ENCODE measurements around the gene HS6ST2.

Gene HS6ST2

DNA sequence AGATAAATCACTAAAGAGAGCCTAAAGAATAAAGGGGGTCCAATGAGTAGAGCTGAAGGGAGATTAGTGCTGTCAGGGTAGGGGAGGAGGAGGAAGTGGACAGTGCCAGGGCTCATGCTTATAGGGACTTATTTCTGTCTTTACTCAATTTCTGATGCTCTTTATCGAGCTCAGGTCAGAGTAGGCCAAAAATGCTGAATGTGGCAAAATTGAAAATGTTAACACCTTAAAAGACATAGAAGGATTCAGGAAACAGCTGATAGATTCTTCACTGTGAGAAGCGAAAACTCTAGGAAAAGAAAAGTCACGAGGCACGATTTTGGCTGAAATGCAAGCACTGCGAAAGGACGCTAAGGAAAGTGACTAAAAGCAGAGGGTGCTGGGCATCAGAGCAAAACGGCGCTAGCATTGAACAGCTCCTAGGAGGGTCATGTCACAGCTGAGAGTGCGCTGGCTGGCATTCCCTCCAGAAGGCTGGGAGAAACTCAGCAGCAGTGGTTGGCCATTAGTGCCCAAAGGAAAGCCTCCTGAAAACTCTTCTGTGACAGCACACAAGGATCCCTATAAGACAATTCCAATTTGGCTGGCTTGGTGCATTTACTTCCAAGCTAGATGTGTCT, 150.9 kb downstream of the HS6ST2 start:
- H3K4me2 ChIP-seq (ENCODE audit: low read length): no peak overlapping the region
- H3K4ac ChIP-seq (ENCODE audit: low read depth, low read length): no peak overlapping the region
- H4K8ac ChIP-seq (ENCODE audit: low read depth, low read length): no peak overlapping the region
- no peak overlapping the region for H2BK5ac ChIP-seq (ENCODE audit: low read length)
- H3K18ac ChIP-seq (ENCODE audit: low read length): no peak overlapping the region
- H4K5ac ChIP-seq (ENCODE audit: low read length): no peak overlapping the region
- no peak for DNase-seq
- H3K27me3 ChIP-seq (ENCODE audit: insufficient read depth, low read length, poor library complexity): no peaks in the 10 kb centered on the region
- no peak overlapping the region for H3K23ac ChIP-seq (ENCODE audit: low read length)
- H3K27ac ChIP-seq (ENCODE audit: low read depth, low read length): no peak overlapping the region
- H3K4me1 ChIP-seq (ENCODE audit: control insufficient read depth, low read depth, low read length): no peaks in the 10 kb centered on the region
- no peak overlapping the region for H3K56ac ChIP-seq (ENCODE audit: low read length)
- no peaks in the 10 kb centered on the region for H3K79me2 ChIP-seq (ENCODE audit: control insufficient read depth, insufficient read depth, low read length)
- no peaks in the 10 kb centered on the region for H3K36me3 ChIP-seq (ENCODE audit: control insufficient read depth, insufficient read depth, low read length)
- H2BK120ac ChIP-seq (ENCODE audit: low read depth, low read length): no peak overlapping the region
- H3K9ac ChIP-seq (ENCODE audit: low read length): no peak overlapping the region
- WGBS (ENCODE audit: extremely low coverage, insufficient coverage, low lambda C conversion rate): no CpG with 5 or more reads among the region's 9 CpGs
- H2BK15ac ChIP-seq (replicated peaks; ENCODE audit: low read depth): no peak overlapping the region
- no peak overlapping the region for H3K4me3 ChIP-seq (ENCODE audit: low read length)
- H2AK5ac ChIP-seq (ENCODE audit: low read length): no peak overlapping the region
- no peaks in the 10 kb centered on the region for H3K79me1 ChIP-seq (ENCODE audit: low read length)

DNA sequence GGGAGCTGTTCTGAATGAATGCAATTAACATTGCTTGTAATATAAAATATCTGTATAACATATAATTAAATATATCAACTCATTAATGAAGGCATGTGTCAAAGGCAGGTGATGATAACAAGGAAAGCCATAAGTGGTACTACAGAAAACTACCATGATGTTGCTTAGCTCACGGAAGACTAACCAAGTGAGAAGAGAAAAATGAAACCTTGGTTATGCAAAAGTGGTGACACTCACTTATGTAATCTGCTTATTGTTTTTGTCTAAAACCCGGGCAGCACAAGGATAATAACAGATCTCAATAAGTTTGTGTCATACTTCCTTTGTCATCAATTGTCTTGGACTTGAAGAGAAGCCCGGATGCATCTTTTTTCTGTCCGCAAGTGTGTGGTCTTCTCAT, 156.4 kb downstream of the HS6ST2 start:
- no peak overlapping the region for H3K27ac ChIP-seq (ENCODE audit: low read depth, low read length)
- no peaks in the 10 kb centered on the region for H3K79me2 ChIP-seq (ENCODE audit: control insufficient read depth, insufficient read depth, low read length)
- no peaks in the 10 kb centered on the region for H3K27me3 ChIP-seq (ENCODE audit: insufficient read depth, low read length, poor library complexity)
- DNase-seq: no peak
- no peak overlapping the region for H4K8ac ChIP-seq (ENCODE audit: low read depth, low read length)
- no peak overlapping the region for H3K4me3 ChIP-seq (ENCODE audit: low read length)
- H3K36me3 ChIP-seq (ENCODE audit: control insufficient read depth, insufficient read depth, low read length): no peaks in the 10 kb centered on the region
- no peak overlapping the region for H3K56ac ChIP-seq (ENCODE audit: low read length)
- H2BK5ac ChIP-seq (ENCODE audit: low read length): no peak overlapping the region
- no peak overlapping the region for H2BK15ac ChIP-seq (replicated peaks; ENCODE audit: low read depth)
- no peak overlapping the region for H3K18ac ChIP-seq (ENCODE audit: low read length)
- no peaks in the 10 kb centered on the region for H3K4me1 ChIP-seq (ENCODE audit: control insufficient read depth, low read depth, low read length)
- H3K9ac ChIP-seq (ENCODE audit: low read length): no peak overlapping the region
- no peak overlapping the region for H2AK5ac ChIP-seq (ENCODE audit: low read length)
- no peak overlapping the region for H2BK120ac ChIP-seq (ENCODE audit: low read depth, low read length)
- no peak overlapping the region for H4K5ac ChIP-seq (ENCODE audit: low read length)
- H3K4ac ChIP-seq (ENCODE audit: low read depth, low read length): no peak overlapping the region
- no CpG with 5 or more reads among the region's 4 CpGs for WGBS (ENCODE audit: extremely low coverage, insufficient coverage, low lambda C conversion rate)
- H3K79me1 ChIP-seq (ENCODE audit: low read length): no peaks in the 10 kb centered on the region
- H3K4me2 ChIP-seq (ENCODE audit: low read length): no peak overlapping the region
- no peak overlapping the region for H3K23ac ChIP-seq (ENCODE audit: low read length)

- H2AK5ac ChIP-seq (ENCODE audit: low read length): no peak overlapping the region
- H3K79me2 ChIP-seq (ENCODE audit: control insufficient read depth, insufficient read depth, low read length): no peaks in the 10 kb centered on the region
- no peaks in the 10 kb centered on the region for H3K79me1 ChIP-seq (ENCODE audit: low read length)
- no peaks in the 10 kb centered on the region for H3K4me1 ChIP-seq (ENCODE audit: control insufficient read depth, low read depth, low read length)
- no peak overlapping the region for H3K23ac ChIP-seq (ENCODE audit: low read length)
- no peak overlapping the region for H3K4me2 ChIP-seq (ENCODE audit: low read length)
- H3K18ac ChIP-seq (ENCODE audit: low read length): no peak overlapping the region
- no CpG with 5 or more reads among the region's 4 CpGs for WGBS (ENCODE audit: extremely low coverage, insufficient coverage, low lambda C conversion rate)
- no peak overlapping the region for H3K4me3 ChIP-seq (ENCODE audit: low read length)
- H2BK15ac ChIP-seq (replicated peaks; ENCODE audit: low read depth): no peak overlapping the region
- H3K9ac ChIP-seq (ENCODE audit: low read length): no peak overlapping the region
- no peaks in the 10 kb centered on the region for H3K27me3 ChIP-seq (ENCODE audit: insufficient read depth, low read length, poor library complexity)
- no peak overlapping the region for H3K4ac ChIP-seq (ENCODE audit: low read depth, low read length)
- no peak overlapping the region for H4K8ac ChIP-seq (ENCODE audit: low read depth, low read length)
- no peaks in the 10 kb centered on the region for H3K36me3 ChIP-seq (ENCODE audit: control insufficient read depth, insufficient read depth, low read length)
- no peak overlapping the region for H4K5ac ChIP-seq (ENCODE audit: low read length)
- H2BK5ac ChIP-seq (ENCODE audit: low read length): no peak overlapping the region
- no peak overlapping the region for H3K27ac ChIP-seq (ENCODE audit: low read depth, low read length)
- H3K56ac ChIP-seq (ENCODE audit: low read length): no peak overlapping the region
- H2BK120ac ChIP-seq (ENCODE audit: low read depth, low read length): no peak overlapping the region
- peak; percentile 66 for DNase-seq
Observed at GRCh38 chrX:132795181-132795580, 163.2 kb downstream of the HS6ST2 start.

DNA sequence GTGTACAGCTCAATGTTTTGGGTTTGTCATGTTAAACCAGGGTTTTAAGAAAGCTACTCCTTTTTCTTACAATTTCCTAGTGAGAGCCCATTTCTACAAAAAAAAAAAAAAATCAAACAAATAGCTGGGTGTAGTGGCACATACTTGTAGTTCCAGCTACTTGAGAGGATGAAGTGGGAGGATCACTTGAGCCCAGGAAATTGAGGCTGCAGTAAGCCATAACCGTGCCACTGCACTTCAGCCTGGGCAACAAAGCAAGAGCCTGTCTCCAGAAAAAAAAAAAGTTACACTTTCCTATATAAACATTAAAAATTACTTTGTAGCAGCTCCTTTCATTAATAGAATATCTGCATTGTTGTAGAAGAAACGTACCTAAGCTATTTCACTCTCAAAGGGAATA, 166.7 kb downstream of the HS6ST2 start:
- H3K23ac ChIP-seq (ENCODE audit: low read length): no peak overlapping the region
- no peak overlapping the region for H4K8ac ChIP-seq (ENCODE audit: low read depth, low read length)
- no peak overlapping the region for H4K5ac ChIP-seq (ENCODE audit: low read length)
- H2BK15ac ChIP-seq (replicated peaks; ENCODE audit: low read depth): no peak overlapping the region
- no peaks in the 10 kb centered on the region for H3K27me3 ChIP-seq (ENCODE audit: insufficient read depth, low read length, poor library complexity)
- H3K79me1 ChIP-seq (ENCODE audit: low read length): no peaks in the 10 kb centered on the region
- DNase-seq: no peak
- H3K79me2 ChIP-seq (ENCODE audit: control insufficient read depth, insufficient read depth, low read length): no peaks in the 10 kb centered on the region
- no peaks in the 10 kb centered on the region for H3K36me3 ChIP-seq (ENCODE audit: control insufficient read depth, insufficient read depth, low read length)
- no peak overlapping the region for H3K56ac ChIP-seq (ENCODE audit: low read length)
- no peak overlapping the region for H3K4me3 ChIP-seq (ENCODE audit: low read length)
- H2BK120ac ChIP-seq (ENCODE audit: low read depth, low read length): no peak overlapping the region
- H3K18ac ChIP-seq (ENCODE audit: low read length): no peak overlapping the region
- no peak overlapping the region for H2AK5ac ChIP-seq (ENCODE audit: low read length)
- H3K27ac ChIP-seq (ENCODE audit: low read depth, low read length): no peak overlapping the region
- no peak overlapping the region for H3K4ac ChIP-seq (ENCODE audit: low read depth, low read length)
- H3K4me1 ChIP-seq (ENCODE audit: control insufficient read depth, low read depth, low read length): no peaks in the 10 kb centered on the region
- no peak overlapping the region for H3K9ac ChIP-seq (ENCODE audit: low read length)
- no peak overlapping the region for H3K4me2 ChIP-seq (ENCODE audit: low read length)
- no CpG with 5 or more reads among the region's 2 CpGs for WGBS (ENCODE audit: extremely low coverage, insufficient coverage, low lambda C conversion rate)
- no peak overlapping the region for H2BK5ac ChIP-seq (ENCODE audit: low read length)

- Histone ChIP-seq H3K4me3 (ENCODE audit: low read length) (no peak overlapping the region), H3K4me1 (ENCODE audit: control insufficient read depth, low read depth, low read length) (no peaks in the 10 kb centered on the region), H3K4ac (ENCODE audit: low read depth, low read length) (no peak overlapping the region), H3K27ac (ENCODE audit: low read depth, low read length) (no peak overlapping the region), H2BK120ac (ENCODE audit: low read depth, low read length) (no peak overlapping the region), H4K5ac (ENCODE audit: low read length) (no peak overlapping the region), H2AK5ac (ENCODE audit: low read length) (no peak overlapping the region), H3K56ac (ENCODE audit: low read length) (no peak overlapping the region), H3K9ac (ENCODE audit: low read length) (no peak overlapping the region), H3K36me3 (ENCODE audit: control insufficient read depth, insufficient read depth, low read length) (no peaks in the 10 kb centered on the region), H3K23ac (ENCODE audit: low read length) (no peak overlapping the region), H3K18ac (ENCODE audit: low read length) (no peak overlapping the region), H2BK5ac (ENCODE audit: low read length) (no peak overlapping the region), H3K4me2 (ENCODE audit: low read length) (no peak overlapping the region), H3K27me3 (ENCODE audit: insufficient read depth, low read length, poor library complexity) (no peaks in the 10 kb centered on the region), H3K79me2 (ENCODE audit: control insufficient read depth, insufficient read depth, low read length) (no peaks in the 10 kb centered on the region), H2BK15ac (replicated peaks; ENCODE audit: low read depth) (no peak overlapping the region), H4K8ac (ENCODE audit: low read depth, low read length) (no peak overlapping the region), H3K79me1 (ENCODE audit: low read length) (no peaks in the 10 kb centered on the region)
- WGBS (ENCODE audit: extremely low coverage, insufficient coverage, low lambda C conversion rate): no CpG with 5 or more reads among the region's 2 CpGs
- no peak for DNase-seq
Observed at GRCh38 chrX:132790329-132790728, 168.1 kb downstream of the HS6ST2 start.

GRCh38 chrX:132786217-132786616, 172.2 kb downstream of the HS6ST2 start:
- H3K27ac ChIP-seq (ENCODE audit: low read depth, low read length): no peak overlapping the region
- WGBS (ENCODE audit: extremely low coverage, insufficient coverage, low lambda C conversion rate): no CpG with 5 or more reads among the region's 1 CpG
- H3K23ac ChIP-seq (ENCODE audit: low read length): no peak overlapping the region
- no peak overlapping the region for H2BK120ac ChIP-seq (ENCODE audit: low read depth, low read length)
- H2BK5ac ChIP-seq (ENCODE audit: low read length): no peak overlapping the region
- H3K79me1 ChIP-seq (ENCODE audit: low read length): no peaks in the 10 kb centered on the region
- H2BK15ac ChIP-seq (replicated peaks; ENCODE audit: low read depth): no peak overlapping the region
- no peak overlapping the region for H3K4me2 ChIP-seq (ENCODE audit: low read length)
- no peak overlapping the region for H2AK5ac ChIP-seq (ENCODE audit: low read length)
- no peaks in the 10 kb centered on the region for H3K36me3 ChIP-seq (ENCODE audit: control insufficient read depth, insufficient read depth, low read length)
- no peaks in the 10 kb centered on the region for H3K4me1 ChIP-seq (ENCODE audit: control insufficient read depth, low read depth, low read length)
- H3K79me2 ChIP-seq (ENCODE audit: control insufficient read depth, insufficient read depth, low read length): no peaks in the 10 kb centered on the region
- no peak overlapping the region for H4K5ac ChIP-seq (ENCODE audit: low read length)
- H4K8ac ChIP-seq (ENCODE audit: low read depth, low read length): no peak overlapping the region
- no peak overlapping the region for H3K56ac ChIP-seq (ENCODE audit: low read length)
- peak; percentile 3 for DNase-seq
- H3K4ac ChIP-seq (ENCODE audit: low read depth, low read length): no peak overlapping the region
- no peaks in the 10 kb centered on the region for H3K27me3 ChIP-seq (ENCODE audit: insufficient read depth, low read length, poor library complexity)
- no peak overlapping the region for H3K18ac ChIP-seq (ENCODE audit: low read length)
- H3K9ac ChIP-seq (ENCODE audit: low read length): no peak overlapping the region
- no peak overlapping the region for H3K4me3 ChIP-seq (ENCODE audit: low read length)
